SK-N-SH (cell line): Measurements from ENCODE around the gene SDK1. TPM values are rescaled to one million over a fixed set of nuclear protein-coding genes. Genes with fewer than 3 reads are reported as not detected.
"Not testable (repeated sequence)": the region's sequence is repeated elsewhere in the genome, so short reads cannot be mapped to it uniquely, and the experiment has no call there.

Experiments used
- CTCF ChIA-PET: fragments of 300-600, 350-600 bp; formaldehyde crosslinking; extraction: SDS; loops from one replicate; lab custom pipeline; 2021; lab: Yijun Ruan, JAX
- POLR2A ChIA-PET: fragments of 350-600 bp; sonication (Branson Sonifier 250); formaldehyde crosslinking; extraction: SDS; loops from one replicate; lab custom pipeline; 2020; ENCODE audit warnings: antibody characterized with exemption, inconsistent platforms; lab: Yijun Ruan, JAX
- DNase-seq: peaks from one replicate; pipeline ENCODE4 v3.0.0; 2012
- H2AFZ ChIP-seq: fragments of 200-600 bp; sonication (generic); 2 replicates; pipeline ENCODE4 v1.8.1; 2016; ENCODE audit warnings: antibody characterized with exemption, mild to moderate bottlenecking, low read depth
- H3F3A ChIP-seq: fragments of 200-600 bp; sonication (generic); replicated peaks from 2 replicates; pipeline ENCODE3; 2016; ENCODE audit warnings: antibody characterized with exemption, mild to moderate bottlenecking; ENCODE audit not compliant: insufficient read depth
- H3K27ac ChIP-seq, 2 experiments: fragments of 200-500 bp in 1 of 2; fragments of 200-600 bp in 1 of 2; sonication (Bioruptor generic) in 1 of 2; sonication (generic), shearing (Covaris generic) in 1 of 2; 2 replicates each; pipeline versions ENCODE4 v1.5.1 to v1.6.1; 2014 to 2016; ENCODE audit warnings: low read depth in 2 of 2, inconsistent platforms in 1 of 2, low read length in 1 of 2, mild to moderate bottlenecking in 1 of 2, mixed read lengths in 1 of 2
- H3K27me3 ChIP-seq: fragments of 200-600 bp; sonication (generic), shearing (Covaris generic); 2 replicates; pipeline ENCODE4 v1.6.1; 2016; ENCODE audit warnings: mixed run types; ENCODE audit not compliant: insufficient read depth
- H3K36me3 ChIP-seq, 2 experiments: fragments of 200-500 bp in 1 of 2; fragments of 200-600 bp in 1 of 2; sonication (Bioruptor generic) in 1 of 2; sonication (generic) in 1 of 2; replicated peaks in 1 of 2; 2 replicates each; pipeline versions ENCODE3 to v1.5.1; 2014 to 2016; ENCODE audit warnings: low read length in 1 of 2, mild to moderate bottlenecking in 1 of 2; ENCODE audit not compliant: insufficient read depth in 2 of 2, control insufficient read depth in 1 of 2
- H3K4me1 ChIP-seq, 2 experiments: fragments of 200-500 bp in 1 of 2; fragments of 200-600 bp in 1 of 2; sonication (Bioruptor generic) in 1 of 2; sonication (generic), shearing (Covaris generic) in 1 of 2; 2 replicates each; pipeline versions ENCODE4 v1.5.1 to v1.6.1; 2014 to 2016; ENCODE audit warnings: low read depth in 1 of 2, low read length in 1 of 2, mixed run types in 1 of 2; ENCODE audit not compliant: insufficient read depth in 2 of 2, control insufficient read depth in 1 of 2
- H3K4me2 ChIP-seq: fragments of 200-600 bp; sonication (generic), shearing (Covaris generic); 2 replicates; pipeline ENCODE4 v1.6.1; 2017; ENCODE audit warnings: mixed run types
- H3K4me3 ChIP-seq, 2 experiments: fragments of 200-500 bp in 1 of 2; fragments of 200-600 bp in 1 of 2; sonication (Bioruptor generic) in 1 of 2; sonication (generic), shearing (Covaris generic) in 1 of 2; 2 replicates each; pipeline versions ENCODE4 v1.5.1 to v1.8.1; 2014 to 2016; ENCODE audit warnings: low read depth in 2 of 2, inconsistent platforms in 1 of 2, low read length in 1 of 2, mild to moderate bottlenecking in 1 of 2, mixed read lengths in 1 of 2, moderate library complexity in 1 of 2
- H3K79me2 ChIP-seq: fragments of 200-600 bp; sonication (generic); 2 replicates; pipeline ENCODE4 v1.8.1; 2017; ENCODE audit warnings: mild to moderate bottlenecking; ENCODE audit not compliant: insufficient read depth
- H3K9ac ChIP-seq: fragments of 200-600 bp; sonication (generic); 2 replicates; pipeline ENCODE4 v1.6.1; 2017; ENCODE audit warnings: mixed run types
- H3K9me2 ChIP-seq: fragments of 200-600 bp; sonication (generic); 2 replicates; pipeline ENCODE4 v1.6.1; 2017; ENCODE audit warnings: mixed run types
- H3K9me3 ChIP-seq: fragments of 200-600 bp; sonication (generic); 2 replicates; pipeline ENCODE4 v1.6.1; 2017; ENCODE audit warnings: mixed run types, mild to moderate bottlenecking, moderate library complexity
- H4K20me1 ChIP-seq: fragments of 200-600 bp; sonication (generic); 2 replicates; pipeline ENCODE4 v1.6.1; 2017; ENCODE audit warnings: mild to moderate bottlenecking, mixed run types; ENCODE audit not compliant: insufficient read depth
- CTCF ChIP-seq: fragments of 200-600 bp; sonication (generic); IDR thresholded peaks from 2 replicates; pipeline ENCODE4 v1.6.1; 2017; ENCODE audit warnings: antibody characterized with exemption, mild to moderate bottlenecking, moderate library complexity
- GATA2 ChIP-seq: sonication (generic); formaldehyde crosslinking; IDR thresholded peaks from 2 replicates; pipeline ENCODE4 v1.5.0; 2020; ENCODE audit warnings: mild to moderate bottlenecking, missing genetic modification reagents
- JUND ChIP-seq: IDR thresholded peaks from 2 replicates; pipeline ENCODE4 v1.4.0; 2012
- MEF2A ChIP-seq: IDR thresholded peaks from 2 replicates; pipeline ENCODE4 v1.4.0; 2012; ENCODE audit warnings: low read depth, borderline replicate concordance
- MXI1 ChIP-seq: IDR thresholded peaks from 2 replicates; pipeline ENCODE4 v1.6.1; 2012; ENCODE audit warnings: mild to moderate bottlenecking, low read depth, low read length, improper control_type of control experiment
- SMC3 ChIP-seq: IDR thresholded peaks from 2 replicates; pipeline ENCODE4 v1.6.1; 2012; ENCODE audit warnings: low read depth, low read length, improper control_type of control experiment
- TCF12 ChIP-seq: IDR thresholded peaks from 2 replicates; pipeline ENCODE4 v1.4.0; 2012
- USF2 ChIP-seq: fragments of 150-350 bp; IDR thresholded peaks from 2 replicates; pipeline ENCODE4 v1.6.1; 2017; ENCODE audit warnings: antibody characterized with exemption, low read length, low read depth, borderline replicate concordance
- ZBTB33 ChIP-seq: IDR thresholded peaks from 2 replicates; pipeline ENCODE4 v1.4.0; 2012; ENCODE audit warnings: low read depth, borderline replicate concordance
- WGBS: methylation state at CpG from one replicate; pipeline ENCODE4 v1.1.6; 2017; ENCODE audit warnings: low lambda C conversion rate; 5-methylcytosine and 5-hydroxymethylcytosine counted together
- polyA plus RNA-seq, 3 experiments: library from polyadenylated mRNA; depleted of rRNA; stranded (reverse); fragments of >200 nt; gene quantifications; 2 replicates each; pipeline ENCODE4 v1.2.3, GENCODE V29; 2012

The SDK1 gene
- polyA plus RNA-seq, 1 of the 3 experiments (the other 2 are of a cell fraction), result 1.2 TPM

GRCh38 chr7:3578399-3578798, 277.3 kb downstream of the SDK1 start (continued):
- TF ChIP-seq USF2 (no peak), SMC3 (no peak), MXI1 (no peak), GATA2 (CRISPR knock-in tag) (no peak), JUND (no peak), MEF2A (no peak)
- TF ChIP-seq, all 33 proteins: peak for 0

- no peak overlapping the region for H3K4me2 ChIP-seq
- H4K20me1 ChIP-seq, result no peaks in the 10 kb centered on the region
- no peaks in the 10 kb centered on the region for H3K79me2 ChIP-seq
- DNase-seq, result no peak
- no peak overlapping the region for H2AFZ ChIP-seq
- H3K9me3 ChIP-seq, result peaks cover 8% of the 10 kb centered on the region; the same call in 1 of the 2 replicates
- no peaks in the 10 kb centered on the region for H3F3A ChIP-seq
- H3K27ac ChIP-seq, result no peak overlapping the region
- no peak overlapping the region for H3K4me3 ChIP-seq
- H3K9me2 ChIP-seq, result no peaks in the 10 kb centered on the region
- ChIA-PET POLR2A (no interaction called here), CTCF (no interaction called here)
- no peaks in the 10 kb centered on the region for H3K4me1 ChIP-seq
- no peak overlapping the region for H3K9ac ChIP-seq
- WGBS, result 65% methylated on average over 1 of the region's 1 CpG
- H3K27me3 ChIP-seq, result no peaks in the 10 kb centered on the region
- TF ChIP-seq CTCF, result no peak
- TF ChIP-seq ZBTB33, result no peak
- TF ChIP-seq TCF12, result no peak
- no peaks in the 10 kb centered on the region for H3K36me3 ChIP-seq
These were observed 278.7 kb downstream of the SDK1 start for GRCh38 chr7:3579638-3580219.

GRCh38 chr7:3582145-3582544, 281.1 kb downstream of the SDK1 start:
- H3K36me3 ChIP-seq, H4K20me1 ChIP-seq, H3K4me2 ChIP-seq, POLR2A ChIA-PET, H3K79me2 ChIP-seq, H3K9ac ChIP-seq, H3F3A ChIP-seq, H3K4me3 ChIP-seq, H3K9me2 ChIP-seq, H3K27ac ChIP-seq, H3K4me1 ChIP-seq, H3K9me3 ChIP-seq, H3K27me3 ChIP-seq, DNase-seq, H2AFZ ChIP-seq: not testable (repeated sequence)
- CTCF ChIA-PET, result interaction anchor here (1.3 kb wide), 1 partner anchor 11 kb away, joined by 4 read pairs; no protein-coding TSS in a partner anchor
